GM18498 (cell line): ENCODE measurements around the gene SARS2.
A peak's percentile ranks its signal among the peaks of the same experiment; 100 is the strongest.

Source experiments
- ATAC-seq: cut with Tn5 transposase; IDR thresholded peaks from one replicate; pipeline ENCODE4 v1.9.1; 2021; ENCODE audit warnings: mild to moderate bottlenecking, moderate library complexity; ENCODE audit not compliant: unreplicated experiment

Gene SARS2

GRCh38 chr19:38917921-38918491 is 12.6 kb downstream of the SARS2 start:
- no peak for ATAC-seq

- ATAC-seq = no peak
Measured at GRCh38 chr19:38917516-38917915, 13.0 kb downstream of the SARS2 start.

DNA sequence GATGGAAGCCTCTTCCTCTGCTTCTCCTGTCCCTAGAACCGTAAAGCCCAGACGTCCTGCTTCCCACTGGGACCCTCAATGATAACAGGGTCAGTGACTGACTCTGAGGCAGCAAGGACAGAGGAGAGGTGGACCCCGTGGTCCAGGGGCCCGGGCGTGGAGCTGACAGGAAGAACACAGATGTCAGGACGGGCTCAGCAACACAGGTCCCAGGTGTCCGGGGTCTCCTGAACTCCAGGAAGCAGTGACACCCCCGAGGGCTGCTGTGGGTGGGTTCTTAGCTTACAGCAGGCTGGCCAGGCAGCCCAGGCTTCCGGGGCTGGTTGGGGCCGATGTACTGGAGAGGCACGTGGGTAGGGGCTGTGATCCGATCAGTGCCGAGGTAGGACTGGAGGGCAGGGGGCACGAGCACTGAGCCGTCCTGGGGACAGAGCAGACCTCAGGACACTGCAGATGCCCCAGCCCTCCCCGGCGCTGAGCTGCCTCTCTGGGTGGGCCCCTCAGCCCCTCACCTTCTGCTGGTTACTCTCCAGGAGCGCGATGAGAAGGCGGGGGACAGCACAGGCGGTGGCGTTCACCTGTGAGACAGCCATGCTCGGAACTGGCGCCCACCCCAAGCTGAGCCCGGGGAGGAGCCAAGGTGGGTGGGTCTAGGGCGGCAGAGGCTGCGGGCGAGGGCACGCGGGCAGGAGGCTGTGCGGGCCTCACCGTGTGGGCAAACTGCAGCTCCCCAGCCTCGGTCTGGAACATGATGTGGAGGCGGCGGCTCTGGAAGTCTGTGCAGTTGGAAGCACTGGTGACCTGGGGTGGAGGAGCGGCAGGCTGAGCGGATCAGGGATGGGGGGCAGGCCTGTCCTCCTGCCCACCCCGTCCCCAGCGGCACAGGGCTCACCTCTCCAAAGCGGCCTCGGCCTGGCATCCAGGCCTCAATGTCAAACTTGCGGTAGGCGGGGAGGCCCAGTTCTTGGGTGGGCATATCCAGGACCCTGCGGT is 14.9 kb downstream of the SARS2 start:
- no peak for ATAC-seq

- no peak for ATAC-seq
Measured at GRCh38 chr19:38913958-38914357, 16.6 kb downstream of the SARS2 start.

GRCh38 chr19:38912600-38913514 is 17.7 kb downstream of the SARS2 start:
- no peak for ATAC-seq

DNA sequence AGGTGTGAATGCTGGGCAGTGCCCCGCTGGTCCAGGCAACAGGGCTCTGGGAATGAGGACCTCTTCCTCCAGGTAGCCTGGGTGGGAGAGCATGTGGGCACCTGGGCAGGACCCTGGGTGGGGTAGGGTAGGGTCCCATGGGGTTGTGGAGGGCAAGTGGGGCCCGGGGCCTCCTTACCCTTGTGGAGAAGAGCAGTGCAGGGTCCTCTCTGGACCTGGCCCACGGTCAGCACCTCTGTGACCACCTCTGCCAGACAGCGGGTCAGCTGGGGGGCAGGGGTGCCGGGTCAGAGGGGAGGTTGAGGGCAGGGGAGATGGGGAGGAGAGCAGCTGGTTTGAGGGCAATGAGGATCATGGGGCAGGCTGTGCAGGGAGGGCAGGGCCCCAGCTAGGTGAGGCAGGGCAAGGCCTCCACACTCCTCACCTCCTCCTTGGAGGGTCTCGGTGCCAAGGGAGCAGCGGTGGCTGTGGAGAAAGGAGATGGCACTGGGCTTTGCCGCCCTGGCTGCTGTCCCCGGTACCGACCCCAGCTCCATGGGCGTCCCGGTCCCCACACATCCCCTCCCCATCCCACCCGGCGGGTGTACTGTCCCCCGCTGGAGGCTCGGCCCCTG is 19.1 kb downstream of the SARS2 start:
- no peak for ATAC-seq

GRCh38 chr19:38910488-38910887 is 20.1 kb downstream of the SARS2 start:
- no peak for ATAC-seq

- ATAC-seq = no peak
Measured at GRCh38 chr19:38908911-38909310, 21.7 kb downstream of the SARS2 start.

DNA sequence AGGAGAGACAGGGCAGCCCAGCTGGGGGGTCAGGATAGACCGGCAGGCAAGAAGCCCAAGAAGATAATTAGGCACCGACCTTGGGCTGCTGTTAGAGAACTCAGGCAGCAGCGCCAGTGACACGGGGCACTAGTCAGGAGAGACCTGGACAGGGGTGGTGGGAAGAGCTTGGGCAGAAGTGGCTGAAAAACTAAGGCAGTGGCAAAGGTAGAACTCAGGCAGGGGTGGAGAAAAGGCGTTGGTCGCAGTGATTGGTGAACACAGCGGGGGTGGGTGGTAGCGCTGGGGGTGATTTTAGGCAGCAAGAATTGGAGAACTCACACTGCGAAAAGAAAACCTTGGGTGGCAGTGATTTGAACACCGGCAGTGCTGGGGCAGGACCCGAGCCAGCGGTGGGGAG is 22.9 kb downstream of the SARS2 start:
- no peak for ATAC-seq

DNA sequence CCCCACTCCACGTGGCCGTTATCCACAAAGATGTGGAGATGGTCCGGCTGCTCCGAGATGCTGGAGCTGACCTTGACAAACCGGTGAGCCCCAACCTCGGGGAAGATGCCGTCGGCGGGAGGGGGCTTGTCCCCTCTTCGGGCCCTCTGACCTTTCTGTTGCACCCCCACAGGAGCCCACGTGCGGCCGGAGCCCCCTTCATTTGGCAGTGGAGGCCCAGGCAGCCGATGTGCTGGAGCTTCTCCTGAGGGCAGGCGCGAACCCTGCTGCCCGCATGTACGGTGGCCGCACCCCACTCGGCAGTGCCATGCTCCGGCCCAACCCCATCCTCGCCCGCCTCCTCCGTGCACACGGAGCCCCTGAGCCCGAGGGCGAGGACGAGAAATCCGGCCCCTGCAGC is 23.3 kb downstream of the SARS2 start:
- ATAC-seq = no peak

DNA sequence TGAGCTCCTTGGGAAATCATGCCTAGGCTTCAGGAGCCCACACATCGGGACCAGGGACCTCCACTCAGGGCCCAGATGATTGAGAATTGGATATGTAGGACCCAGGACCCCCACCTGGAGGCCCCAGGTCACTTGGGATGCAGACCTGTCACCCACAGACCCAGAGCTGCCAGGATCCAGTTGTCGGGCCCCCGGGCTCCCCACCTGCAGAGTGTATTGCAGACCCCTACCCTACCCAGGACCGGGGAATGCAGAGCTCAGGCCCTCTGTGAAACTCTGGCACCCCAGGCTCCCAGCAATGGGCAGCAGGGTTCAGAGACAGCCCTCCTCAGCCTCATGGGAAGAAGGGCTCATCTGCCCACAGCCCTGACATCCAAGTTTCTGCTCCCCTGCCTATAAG is 24.9 kb downstream of the SARS2 start:
- no peak for ATAC-seq

DNA sequence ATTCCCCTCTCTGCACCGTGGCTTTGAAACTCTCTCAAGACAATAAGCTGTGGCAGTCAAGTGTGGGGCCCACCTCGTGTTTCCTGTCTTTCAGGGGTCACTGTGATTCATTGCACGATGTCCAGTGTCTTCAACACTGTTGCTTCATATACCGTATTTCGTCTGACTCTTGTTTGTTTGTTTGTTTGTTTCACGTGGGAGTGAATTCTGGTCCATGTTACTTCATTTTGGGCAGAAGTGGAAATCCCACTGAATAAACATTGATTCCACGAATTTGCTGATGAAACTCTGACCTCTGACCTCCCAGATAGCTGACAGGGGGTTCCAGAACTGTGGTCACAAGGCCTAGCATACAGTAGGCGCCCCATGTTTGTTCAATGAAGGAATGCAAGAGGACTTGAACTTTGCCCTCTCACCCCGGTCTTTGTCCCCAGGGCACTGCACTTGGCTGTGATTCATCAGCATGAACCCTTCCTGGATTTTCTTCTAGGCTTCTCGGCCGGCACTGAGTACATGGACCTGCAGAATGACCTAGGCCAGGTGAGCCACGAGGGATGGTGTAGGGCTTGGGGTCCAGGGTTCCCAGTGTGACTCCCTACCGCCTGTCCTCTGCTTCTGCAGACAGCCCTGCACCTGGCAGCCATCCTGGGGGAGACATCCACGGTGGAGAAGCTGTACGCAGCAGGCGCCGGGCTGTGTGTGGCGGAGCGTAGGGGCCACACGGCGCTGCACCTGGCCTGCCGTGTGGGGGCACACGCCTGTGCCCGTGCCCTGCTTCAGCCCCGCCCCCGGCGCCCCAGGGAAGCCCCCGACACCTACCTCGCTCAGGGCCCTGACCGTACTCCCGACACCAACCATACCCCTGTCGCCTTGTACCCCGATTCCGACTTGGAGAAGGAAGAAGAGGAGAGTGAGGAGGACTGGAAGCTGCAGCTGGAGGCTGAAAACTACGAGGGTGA is 25.7 kb downstream of the SARS2 start:
- no peak for ATAC-seq

GRCh38 chr19:38901683-38902082 is 28.9 kb downstream of the SARS2 start:
- no peak for ATAC-seq

DNA sequence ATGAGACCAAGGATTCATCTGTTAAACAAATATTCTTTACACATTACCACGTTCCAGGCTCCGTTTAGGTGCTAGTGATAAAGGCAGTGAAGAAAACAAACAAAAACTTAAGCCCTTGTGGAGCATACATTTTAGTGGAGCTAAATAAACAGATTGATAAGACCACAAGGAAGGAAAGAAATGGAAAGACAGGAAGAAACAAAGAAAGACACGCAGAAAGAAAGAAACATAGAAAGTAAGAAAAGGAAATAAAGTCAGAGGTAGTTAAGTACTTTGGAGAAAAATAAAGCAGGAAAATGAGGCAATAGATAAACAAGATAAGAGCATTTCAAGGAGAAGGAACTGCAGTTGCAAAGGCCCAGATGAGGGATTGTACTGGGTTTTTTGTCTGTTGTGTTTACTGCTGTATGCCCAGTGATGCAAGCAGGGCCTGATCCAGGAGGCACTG is 29.8 kb downstream of the SARS2 start:
- ATAC-seq = no peak

GRCh38 chr19:38900202-38900629 is 30.3 kb downstream of the SARS2 start:
- ATAC-seq = no peak

- ATAC-seq = peak; percentile 94
Measured at GRCh38 chr19:38899447-38900201, 30.9 kb downstream of the SARS2 start, which contains the start of the genes NFKBIB and SIRT2. Gene NFKBIB, plus strand, starts transcription at chr19:38899969. Its CDS starts 64 bp downstream, at chr19:38900033. Gene SIRT2, minus strand, starts transcription at chr19:38899618. Its CDS starts 97 bp downstream, at chr19:38899521.

DNA sequence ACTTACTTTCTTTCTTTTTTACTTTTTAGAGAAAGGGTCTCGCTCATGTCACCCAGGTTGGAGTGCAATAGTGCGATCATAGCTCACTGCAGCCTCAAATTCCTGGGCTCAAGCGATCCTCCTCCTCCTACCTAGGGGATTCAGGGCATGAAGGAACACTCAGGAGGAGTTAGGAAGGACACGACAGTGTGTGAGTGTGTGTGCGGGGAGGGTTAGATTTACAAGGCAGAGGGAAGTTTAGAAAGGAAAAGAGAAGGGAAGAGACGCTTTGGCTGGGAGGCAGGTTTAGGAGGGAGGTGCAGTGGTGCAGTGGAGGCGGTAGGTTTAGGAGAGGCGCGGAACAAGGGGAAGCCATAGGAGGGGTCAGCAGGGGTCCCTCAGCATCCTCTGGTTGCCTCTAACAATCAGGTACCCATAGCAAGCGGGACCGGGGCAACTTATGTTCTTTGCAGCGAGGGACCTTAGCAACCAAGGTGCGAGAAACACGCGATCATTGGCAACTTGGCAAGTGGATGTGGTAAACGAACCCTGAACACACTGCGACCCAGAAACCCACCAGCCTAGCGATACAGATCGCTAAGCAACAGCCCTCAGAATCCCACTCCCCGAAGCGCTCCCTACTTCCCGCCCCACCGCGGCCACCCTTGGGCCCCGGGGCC is 31.6 kb downstream of the SARS2 start:
- ATAC-seq = no peak

- ATAC-seq = no peak
Measured at GRCh38 chr19:38894968-38895367, 35.6 kb downstream of the SARS2 start.
